CD4-positive, CD25-positive, alpha-beta regulatory T cell (primary cell): ENCODE measurements around the gene MTREX. TPM values are rescaled to one million over a fixed set of nuclear protein-coding genes. Genes with fewer than 3 reads are reported as not detected.

Experiments used
- ATAC-seq, 2 donors: fragments of 150-1000 bp; cut with Tn5 transposase; one replicate each; pipeline ENCODE4 v1.10.0; 2021; ENCODE audit warnings: low read depth in 2 of 2, moderate number of reproducible peaks in 2 of 2, moderate library complexity in 1 of 2
- DNase-seq, 3 donors: peaks; one replicate each; pipeline versions ENCODE4 v3.0.0 to v3.0.0-alpha.2; 2012 to 2022; ENCODE audit warnings: mixed read lengths in 1 of 3
- H3K27ac ChIP-seq: one replicate; pipeline ENCODE4 v1.7.0; 2013; ENCODE audit warnings: mild to moderate bottlenecking, low read length; ENCODE audit not compliant: insufficient read depth, poor library complexity, severe bottlenecking
- H3K27me3 ChIP-seq: one replicate; pipeline ENCODE4 v1.7.0; 2013; ENCODE audit warnings: low read length; ENCODE audit not compliant: control insufficient read depth, insufficient read depth
- H3K36me3 ChIP-seq: one replicate; pipeline ENCODE4 v1.7.0; 2013; ENCODE audit warnings: mild to moderate bottlenecking, low read length, moderate library complexity; ENCODE audit not compliant: control insufficient read depth, insufficient read depth
- H3K4me1 ChIP-seq: 2 replicates; pipeline ENCODE4 v1.7.0; 2013; ENCODE audit warnings: mild to moderate bottlenecking, low read length; ENCODE audit not compliant: insufficient read depth, control insufficient read depth, poor library complexity, severe bottlenecking
- H3K4me3 ChIP-seq: one replicate; pipeline ENCODE4 v1.7.0; 2013; ENCODE audit warnings: low read depth, mild to moderate bottlenecking, low read length, moderate library complexity
- H3K9me3 ChIP-seq, 2 experiments: 1 replicate in 1 of 2; 2 replicates in 1 of 2; pipeline ENCODE4 v1.7.0; 2013; ENCODE audit warnings: low read length in 2 of 2, mild to moderate bottlenecking in 1 of 2, moderate library complexity in 1 of 2; ENCODE audit not compliant: control insufficient read depth in 2 of 2
- H3K27ac Mint-ChIP-seq, 3 donors: one replicate each; pipeline ENCODE4 v1.8.0; 2020 to 2022; ENCODE audit warnings: mild to moderate bottlenecking in 3 of 3, mixed read lengths in 3 of 3, moderate library complexity in 2 of 3
- H3K27me3 Mint-ChIP-seq: one replicate; pipeline ENCODE4 v1.8.0; 2022; ENCODE audit warnings: mild to moderate bottlenecking, mixed read lengths
- H3K36me3 Mint-ChIP-seq: one replicate; pipeline ENCODE4 v1.8.0; 2020; ENCODE audit warnings: mixed read lengths
- H3K4me1 Mint-ChIP-seq, 4 donors: one replicate each; pipeline ENCODE4 v1.8.0; 2020 to 2022; ENCODE audit warnings: mixed read lengths in 4 of 4, mild to moderate bottlenecking in 1 of 4
- H3K4me3 Mint-ChIP-seq, 4 donors: one replicate each; pipeline ENCODE4 v1.8.0; 2020 to 2022; ENCODE audit warnings: mild to moderate bottlenecking in 4 of 4, mixed read lengths in 4 of 4, moderate library complexity in 3 of 4
- H3K9me3 Mint-ChIP-seq, 7 donors: one replicate each; pipeline ENCODE4 v1.8.0; 2020 to 2022; ENCODE audit warnings: mixed read lengths in 7 of 7, mild to moderate bottlenecking in 3 of 7, moderate library complexity in 2 of 7
- polyA plus RNA-seq, 4 donors: library from polyadenylated mRNA; unstranded; fragments of 300-500 nt; fragmentation: Illumina TruSeq; gene quantifications; one replicate each; pipeline ENCODE4 v1.2.3, GENCODE V29; 2021
- total RNA-seq: library from RNA; stranded (reverse); gene quantifications from one replicate; pipeline ENCODE4 v1.2.3, GENCODE V29; 2022

MTREX gene
- total and polyA plus RNA-seq, 5 donors from 2014 or later, result 23.2 to 86.7 (median 32.2) TPM

DNA sequence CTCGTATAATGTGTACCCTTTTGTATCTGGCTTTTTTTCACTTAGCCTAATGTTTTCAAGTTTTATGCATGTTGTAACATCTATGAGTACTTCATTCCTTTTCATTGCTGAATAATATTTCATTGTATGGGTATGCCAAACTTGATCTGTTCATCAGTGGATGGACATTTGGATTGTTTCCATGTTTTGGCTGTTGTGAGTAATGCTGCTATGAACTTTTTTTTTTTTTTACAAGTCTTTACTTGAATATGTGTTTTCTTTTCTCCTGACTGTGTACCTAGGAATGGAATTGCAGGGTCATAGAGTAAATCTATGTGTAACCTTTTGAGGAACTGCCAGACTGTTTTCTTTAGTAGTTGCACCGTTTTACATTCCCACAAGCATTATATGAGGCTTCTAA, 52.4 kb downstream of the MTREX start:
- peaks cover 48% of the 10 kb centered on the region for H3K36me3 ChIP-seq
- H3K4me1 ChIP-seq, result no peaks in the 10 kb centered on the region
- H3K4me3 ChIP-seq, result no peak overlapping the region
- no peak overlapping the region for H3K27ac ChIP-seq
- no peaks in the 10 kb centered on the region for H3K9me3 ChIP-seq
- ATAC-seq (no peak), DNase-seq (no peak)
- H3K9me3 Mint-ChIP-seq, result peaks cover 0 to 2% (median 0%) of the 10 kb centered on the region in 7 donors
- no peak overlapping the region for H3K4me3 Mint-ChIP-seq
- H3K27me3 Mint-ChIP-seq, result no peaks in the 10 kb centered on the region
- H3K27ac Mint-ChIP-seq, result no peak overlapping the region
- peaks cover 40% of the 10 kb centered on the region for H3K36me3 Mint-ChIP-seq
- H3K27me3 ChIP-seq, result no peaks in the 10 kb centered on the region
- H3K4me1 Mint-ChIP-seq, result peaks cover 8 to 18% (median 11%) of the 10 kb centered on the region in 4 donors

DNA sequence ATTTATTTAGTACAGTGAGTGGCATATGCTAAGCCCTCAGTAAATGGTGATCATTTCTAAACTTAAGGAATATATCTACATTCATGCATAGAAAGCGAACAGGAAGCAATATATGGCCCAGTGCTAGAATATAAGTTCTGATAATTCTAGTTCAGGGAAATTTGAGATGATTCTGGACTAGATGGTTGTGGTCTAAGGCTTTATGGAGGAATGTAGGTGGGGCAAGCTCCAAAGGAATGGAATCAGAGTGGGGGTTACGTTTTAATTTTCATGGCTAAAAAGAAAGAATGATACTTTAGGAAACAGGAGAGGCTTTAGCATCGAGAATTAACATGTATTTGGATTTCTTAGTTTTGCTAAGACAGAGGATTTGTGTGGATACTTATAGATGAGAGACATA, 56.1 kb downstream of the MTREX start:
- H3K9me3 Mint-ChIP-seq, result peaks cover 0 to 2% (median 0%) of the 10 kb centered on the region in 7 donors
- no peak for ATAC-seq

DNA sequence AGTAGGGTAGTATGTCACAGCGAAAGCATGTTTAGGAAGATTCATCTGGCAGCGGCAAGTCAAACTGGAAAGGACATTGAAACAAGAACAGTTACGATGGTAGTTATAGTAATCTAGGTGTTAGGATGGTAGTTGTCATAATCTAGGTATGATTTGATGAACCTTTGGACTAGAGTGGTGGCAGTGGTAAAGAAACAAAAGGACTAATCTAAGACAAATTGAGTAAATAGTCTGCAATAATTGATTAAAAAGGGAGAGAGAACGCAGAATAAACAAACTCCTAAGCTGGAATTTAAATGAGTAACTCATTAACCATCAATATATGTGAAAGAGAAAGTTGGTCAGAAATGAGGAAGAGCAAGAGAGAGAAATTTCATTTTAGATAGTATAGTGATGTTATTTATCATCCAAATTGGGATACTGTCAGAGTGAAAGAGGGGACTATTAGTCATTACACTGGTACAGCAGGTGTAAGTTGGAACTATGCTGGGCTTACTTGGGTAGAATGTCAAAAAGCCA, 56.8 kb downstream of the MTREX start:
- H3K4me1 Mint-ChIP-seq, result peaks cover 5 to 14% (median 7%) of the 10 kb centered on the region in 4 donors
- no peak overlapping the region for H3K27ac ChIP-seq
- H3K27ac Mint-ChIP-seq, result peak overlapping the region; percentile 0 to 10 (median 2)
- H3K36me3 Mint-ChIP-seq, result peaks cover 38% of the 10 kb centered on the region
- ATAC-seq (no peak), DNase-seq (no peak)
- H3K27me3 Mint-ChIP-seq, result no peaks in the 10 kb centered on the region
- no peaks in the 10 kb centered on the region for H3K9me3 ChIP-seq
- peaks cover 32% of the 10 kb centered on the region for H3K36me3 ChIP-seq
- H3K4me3 ChIP-seq, result no peak overlapping the region
- peaks cover 0 to 2% (median 0%) of the 10 kb centered on the region in 7 donors for H3K9me3 Mint-ChIP-seq
- no peaks in the 10 kb centered on the region for H3K27me3 ChIP-seq
- H3K4me3 Mint-ChIP-seq, result no peak overlapping the region
- no peaks in the 10 kb centered on the region for H3K4me1 ChIP-seq

More for the DNA sequence above, 56.1 kb downstream of the MTREX start:
- H3K9me3 ChIP-seq, result no peaks in the 10 kb centered on the region
- no peaks in the 10 kb centered on the region for H3K27me3 ChIP-seq
- peaks cover 5 to 14% (median 7%) of the 10 kb centered on the region in 4 donors for H3K4me1 Mint-ChIP-seq
- no peak overlapping the region for H3K4me3 Mint-ChIP-seq
- H3K27ac ChIP-seq, result no peak overlapping the region
- peaks cover 38% of the 10 kb centered on the region for H3K36me3 Mint-ChIP-seq
- H3K4me3 ChIP-seq, result no peak overlapping the region
- peaks cover 36% of the 10 kb centered on the region for H3K36me3 ChIP-seq
- H3K27ac Mint-ChIP-seq, result peak overlapping the region; percentile 2 to 68 (median 2)
- DNase-seq, result no peak
- no peaks in the 10 kb centered on the region for H3K4me1 ChIP-seq
- H3K27me3 Mint-ChIP-seq, result no peaks in the 10 kb centered on the region

DNA sequence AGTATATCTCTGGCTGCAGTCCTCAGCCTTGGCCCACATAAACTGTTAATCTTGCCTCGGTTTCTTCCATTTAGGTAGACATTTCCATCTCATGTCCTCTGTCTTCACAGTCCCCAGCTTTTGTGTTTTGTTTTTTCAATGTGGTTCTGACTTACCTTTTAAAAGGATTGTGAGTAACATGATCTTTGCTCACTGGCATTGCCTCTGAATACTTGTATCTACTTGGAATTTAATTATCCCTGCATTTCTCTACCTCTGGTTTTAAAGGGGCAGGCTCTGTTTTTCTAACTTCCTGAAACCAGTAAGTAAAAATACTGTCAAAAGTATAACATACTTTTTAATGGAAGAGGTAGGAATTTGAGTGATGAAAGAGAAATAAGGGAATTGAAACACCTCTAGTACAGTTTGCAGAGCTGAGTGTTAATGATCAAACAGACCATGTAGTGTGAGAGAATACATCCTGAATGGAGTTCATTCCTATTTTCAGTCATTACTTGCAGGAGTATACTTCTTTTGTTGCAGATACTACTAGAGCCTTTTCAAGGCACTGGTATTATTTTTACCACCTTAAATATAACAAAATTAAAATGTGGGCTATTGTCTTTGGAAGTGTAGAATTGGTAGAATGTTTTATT, 62.6 kb downstream of the MTREX start:
- H3K27ac ChIP-seq, result no peak overlapping the region
- no peaks in the 10 kb centered on the region for H3K27me3 ChIP-seq
- Mint-ChIP-seq H3K36me3 (peaks cover 63% of the 10 kb centered on the region), H3K4me1 (peaks cover 0 to 9% (median under 1%) of the 10 kb centered on the region in 4 donors), H3K9me3 (peaks cover 0 to 9% (median 5%) of the 10 kb centered on the region in 7 donors), H3K27me3 (no peaks in the 10 kb centered on the region), H3K27ac (no peak overlapping the region), H3K4me3 (no peak overlapping the region)
- no peak overlapping the region for H3K4me3 ChIP-seq
- DNase-seq, result no peak
- peaks cover 2 to 8% of the 10 kb centered on the region in 2 experiments for H3K9me3 ChIP-seq
- H3K4me1 ChIP-seq, result no peaks in the 10 kb centered on the region
- ATAC-seq, result no peak
- peaks cover 60% of the 10 kb centered on the region for H3K36me3 ChIP-seq

DNA sequence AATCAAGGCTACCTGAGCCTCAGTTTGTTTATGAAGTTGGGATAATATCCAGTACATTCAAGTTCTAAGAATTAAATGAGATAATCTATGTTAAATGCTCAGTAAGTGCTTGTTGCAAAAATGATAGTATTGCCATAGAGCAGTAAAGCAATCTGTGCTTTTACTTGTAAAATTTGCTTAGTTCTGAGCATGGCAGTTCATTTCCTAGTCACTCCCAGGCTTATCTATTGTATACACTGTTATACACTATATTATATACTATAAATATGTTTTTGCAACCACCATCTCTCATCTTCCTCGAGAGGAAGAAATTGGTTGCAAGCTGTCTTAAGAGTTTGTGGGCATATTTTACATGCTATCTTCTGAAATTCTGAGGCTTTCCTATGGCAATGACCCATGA, 63.4 kb downstream of the MTREX start:
- Mint-ChIP-seq H3K4me1 (peaks cover 0 to 9% (median under 1%) of the 10 kb centered on the region in 4 donors), H3K4me3 (no peak overlapping the region), H3K27ac (no peak overlapping the region), H3K36me3 (peaks cover 66% of the 10 kb centered on the region), H3K27me3 (no peaks in the 10 kb centered on the region), H3K9me3 (peaks cover 0 to 9% (median 4%) of the 10 kb centered on the region in 7 donors)
- ATAC-seq (no peak), DNase-seq (no peak)
- Histone ChIP-seq H3K27me3 (no peaks in the 10 kb centered on the region), H3K4me3 (no peak overlapping the region), H3K27ac (no peak overlapping the region), H3K9me3 (peaks cover 2 to 8% of the 10 kb centered on the region in 2 experiments), H3K4me1 (no peaks in the 10 kb centered on the region), H3K36me3 (peaks cover 58% of the 10 kb centered on the region)

DNA sequence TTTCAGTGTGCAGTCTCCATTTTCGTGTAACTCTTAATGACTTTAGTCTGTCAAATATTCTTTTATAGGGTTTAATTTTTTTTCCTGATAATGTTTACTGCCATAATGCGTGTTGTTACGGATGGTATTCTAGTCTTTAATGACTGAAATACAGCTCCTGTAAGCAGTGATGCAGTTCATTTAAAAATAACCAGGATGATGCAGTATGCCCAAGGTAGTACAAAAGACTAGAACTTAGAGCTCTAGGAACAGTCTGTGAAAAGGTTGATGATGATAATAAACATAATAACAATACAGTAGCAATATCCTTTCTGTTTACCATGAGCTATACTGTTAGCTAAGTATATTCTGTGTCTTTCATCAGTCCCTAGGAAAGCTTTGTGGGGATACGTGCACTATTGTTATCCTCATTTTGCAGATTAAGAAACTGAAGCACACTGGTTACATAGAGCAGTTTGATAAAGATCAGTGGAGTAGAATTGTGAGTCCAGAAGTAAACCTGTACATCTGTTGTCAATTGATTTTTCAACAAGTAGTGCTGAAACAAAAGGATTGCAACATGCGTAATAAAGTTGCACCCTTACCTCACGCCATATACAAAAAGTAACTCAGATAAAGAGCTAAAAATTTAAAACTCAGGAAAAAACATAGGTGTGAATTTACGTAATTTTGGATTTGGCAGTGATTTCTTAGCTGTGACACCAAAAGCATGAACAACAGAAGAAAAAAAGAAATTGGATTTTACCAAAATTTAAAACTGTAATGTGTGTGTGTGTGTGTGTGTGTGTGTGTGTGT, 64.5 kb downstream of the MTREX start:
- no peaks in the 10 kb centered on the region for H3K27me3 ChIP-seq
- H3K4me1 ChIP-seq, result no peaks in the 10 kb centered on the region
- H3K4me1 Mint-ChIP-seq, result peaks cover 0 to 9% (median under 1%) of the 10 kb centered on the region in 4 donors
- no peak overlapping the region for H3K27ac Mint-ChIP-seq
- peaks cover 0 to 9% (median 4%) of the 10 kb centered on the region in 7 donors for H3K9me3 Mint-ChIP-seq
- H3K27ac ChIP-seq, result no peak overlapping the region
- H3K36me3 Mint-ChIP-seq, result peaks cover 60% of the 10 kb centered on the region
- no peaks in the 10 kb centered on the region for H3K27me3 Mint-ChIP-seq
- DNase-seq (no peak), ATAC-seq (no peak)
- peaks cover 2 to 8% of the 10 kb centered on the region in 2 experiments for H3K9me3 ChIP-seq
- no peak overlapping the region for H3K4me3 Mint-ChIP-seq
- peaks cover 47% of the 10 kb centered on the region for H3K36me3 ChIP-seq
- H3K4me3 ChIP-seq, result no peak overlapping the region

DNA sequence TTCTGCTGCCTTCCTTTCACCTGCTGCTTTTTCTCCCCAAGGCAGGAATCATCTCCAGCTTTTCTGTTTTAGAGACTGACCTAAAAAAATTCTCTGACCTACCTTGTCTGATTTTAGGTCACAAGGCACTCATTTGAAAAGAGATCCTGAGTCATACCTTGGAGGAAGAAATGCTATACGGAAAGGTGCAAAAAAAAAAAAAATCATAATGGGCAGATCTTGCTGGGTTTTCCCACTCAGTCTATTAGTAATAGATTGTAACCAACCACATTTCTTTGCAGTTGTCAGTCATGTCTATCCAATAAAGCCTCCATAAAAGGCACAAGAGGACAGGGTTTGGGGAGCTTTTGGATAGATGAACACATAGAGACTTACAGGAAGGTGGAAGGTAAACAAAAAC, 70.0 kb downstream of the MTREX start:
- H3K4me3 ChIP-seq, result no peak overlapping the region
- no peaks in the 10 kb centered on the region for H3K4me1 ChIP-seq
- H3K9me3 ChIP-seq, result peaks cover under 1 to 4% of the 10 kb centered on the region in 2 experiments
- H3K4me3 Mint-ChIP-seq, result no peak overlapping the region
- peaks cover 0 to 13% (median under 1%) of the 10 kb centered on the region in 4 donors for H3K4me1 Mint-ChIP-seq
- H3K9me3 Mint-ChIP-seq, result peaks cover 3 to 9% (median 4%) of the 10 kb centered on the region in 7 donors
- H3K27ac ChIP-seq, result no peak overlapping the region
- ATAC-seq (no peak), DNase-seq (no peak)
- peaks cover 64% of the 10 kb centered on the region for H3K36me3 ChIP-seq
- H3K27me3 Mint-ChIP-seq, result no peaks in the 10 kb centered on the region
- H3K36me3 Mint-ChIP-seq, result peaks cover 63% of the 10 kb centered on the region
- H3K27ac Mint-ChIP-seq, result peak overlapping the region in 1 of 3 donors; percentile 62
- H3K27me3 ChIP-seq, result no peaks in the 10 kb centered on the region
